Astrocyte (in vitro differentiated cells and primary cell): ENCODE data around the gene KDM4B.

Experiments
- CTCF ChIP-seq: IDR thresholded peaks from 2 replicates; pipeline ENCODE4 v1.5.1; 2011; ENCODE audit warnings: low read depth, mild to moderate bottlenecking, inconsistent platforms, low read length, moderate library complexity; ENCODE audit not compliant: insufficient read depth
- EZH2 ChIP-seq: IDR thresholded peaks from 2 replicates; pipeline ENCODE4 v1.6.1; 2012; ENCODE audit warnings: mild to moderate bottlenecking, low read length, inconsistent platforms; ENCODE audit not compliant: insufficient read depth

GRCh38 chr19:5098646-5099045 is 129.7 kb downstream of the KDM4B start:
- TF ChIP-seq CTCF (no peak), EZH2 (no peak)
